Stimulated activated CD8-positive, alpha-beta memory T cell treated with anti-CD3 and anti-CD28 coated beads, Interleukin-7, amount 100 ng/mL, for 1 hour (primary cell): ENCODE data around the gene SLC25A42.
"Not testable (repeated sequence)": the region's sequence is repeated elsewhere in the genome, so short reads cannot be mapped to it uniquely, and the experiment has no call there.

Source experiments
- DNase-seq, 2 donors: peaks; one replicate each; pipeline ENCODE4 v3.0.0-alpha.2; 2020; ENCODE audit warnings: low read depth in 2 of 2

The SLC25A42 gene

GRCh38 chr19:19135713-19136112 is 71.9 kb downstream of the SLC25A42 start:
- not testable (repeated sequence) for DNase-seq

DNA sequence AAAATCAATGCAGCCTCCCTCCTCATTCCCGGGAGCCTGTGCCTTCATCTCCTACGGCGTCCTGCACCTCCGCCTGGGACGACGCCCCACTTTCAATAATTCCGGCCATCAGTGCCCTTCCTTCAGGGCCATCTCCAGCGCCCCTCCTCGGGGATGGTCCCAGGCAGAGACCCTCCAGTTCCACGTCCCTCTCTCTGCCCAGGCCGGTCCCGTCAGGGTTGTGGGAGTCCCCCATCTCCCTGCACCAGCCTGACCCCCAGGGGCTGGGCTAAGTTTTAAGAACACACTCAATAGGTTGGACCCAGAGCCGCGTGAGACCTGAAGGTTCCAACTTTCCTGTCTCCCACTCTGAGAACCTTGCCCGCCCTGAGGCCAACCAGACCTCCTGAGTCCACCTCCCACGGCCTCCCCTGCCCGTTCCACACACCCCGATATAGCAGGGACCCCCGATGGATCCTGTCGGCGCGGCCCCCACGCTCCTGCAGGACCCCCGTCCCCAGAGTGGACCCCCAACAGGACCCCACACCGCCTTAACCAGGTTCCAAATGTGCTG is 73.8 kb downstream of the SLC25A42 start:
- DNase-seq, result no peak

GRCh38 chr19:19138109-19138981 is 74.6 kb downstream of the SLC25A42 start, which contains the start of gene TMEM161A:
Gene TMEM161A, minus strand, starts transcription at chr19:19138478. Its CDS starts 50 bp downstream, at chr19:19138428.
- peak; percentile 87 for DNase-seq

DNA sequence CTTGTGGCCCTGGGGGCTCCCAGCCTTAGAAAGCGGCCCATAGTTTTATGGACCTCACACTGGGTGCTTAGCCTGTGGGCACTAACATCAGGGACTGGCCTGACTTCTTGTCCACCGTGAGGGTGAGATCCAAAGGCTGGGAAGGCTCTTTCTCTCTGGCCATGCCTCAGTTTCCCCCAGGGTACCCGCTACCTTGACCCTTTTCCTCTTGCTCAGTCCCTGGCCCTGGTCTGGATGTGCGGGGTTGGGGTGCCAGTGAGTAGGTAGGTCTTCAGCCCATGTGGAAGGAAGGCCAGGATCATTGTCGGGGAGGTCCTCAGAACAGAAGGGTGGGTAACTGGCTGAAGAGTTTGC is 76.1 kb downstream of the SLC25A42 start:
- no peak for DNase-seq

- no peak for DNase-seq
Measured at GRCh38 chr19:19140476-19140875, 76.7 kb downstream of the SLC25A42 start.

DNA sequence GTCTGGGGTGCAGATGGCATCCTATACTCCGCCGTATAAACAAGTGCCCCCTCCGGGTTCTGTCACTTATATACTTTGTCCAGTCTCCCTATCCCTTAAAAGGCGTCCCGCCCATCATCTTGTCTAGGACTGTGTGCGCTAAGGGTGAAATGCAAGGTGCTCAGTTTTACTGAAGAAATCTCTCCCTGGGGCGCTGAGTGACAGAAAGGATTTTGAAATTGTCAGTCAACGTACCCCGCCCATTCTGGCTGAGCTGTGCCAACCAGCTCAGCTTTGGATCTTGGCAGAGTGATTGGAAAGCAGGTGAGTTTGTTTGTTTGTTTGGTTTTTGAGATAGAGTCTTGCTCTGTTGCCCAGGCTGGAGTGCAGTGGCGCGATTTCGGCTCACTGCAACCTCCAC is 78.6 kb downstream of the SLC25A42 start:
- no peak for DNase-seq

GRCh38 chr19:19145281-19145680 is 81.5 kb downstream of the SLC25A42 start:
- DNase-seq, result no peak

DNA sequence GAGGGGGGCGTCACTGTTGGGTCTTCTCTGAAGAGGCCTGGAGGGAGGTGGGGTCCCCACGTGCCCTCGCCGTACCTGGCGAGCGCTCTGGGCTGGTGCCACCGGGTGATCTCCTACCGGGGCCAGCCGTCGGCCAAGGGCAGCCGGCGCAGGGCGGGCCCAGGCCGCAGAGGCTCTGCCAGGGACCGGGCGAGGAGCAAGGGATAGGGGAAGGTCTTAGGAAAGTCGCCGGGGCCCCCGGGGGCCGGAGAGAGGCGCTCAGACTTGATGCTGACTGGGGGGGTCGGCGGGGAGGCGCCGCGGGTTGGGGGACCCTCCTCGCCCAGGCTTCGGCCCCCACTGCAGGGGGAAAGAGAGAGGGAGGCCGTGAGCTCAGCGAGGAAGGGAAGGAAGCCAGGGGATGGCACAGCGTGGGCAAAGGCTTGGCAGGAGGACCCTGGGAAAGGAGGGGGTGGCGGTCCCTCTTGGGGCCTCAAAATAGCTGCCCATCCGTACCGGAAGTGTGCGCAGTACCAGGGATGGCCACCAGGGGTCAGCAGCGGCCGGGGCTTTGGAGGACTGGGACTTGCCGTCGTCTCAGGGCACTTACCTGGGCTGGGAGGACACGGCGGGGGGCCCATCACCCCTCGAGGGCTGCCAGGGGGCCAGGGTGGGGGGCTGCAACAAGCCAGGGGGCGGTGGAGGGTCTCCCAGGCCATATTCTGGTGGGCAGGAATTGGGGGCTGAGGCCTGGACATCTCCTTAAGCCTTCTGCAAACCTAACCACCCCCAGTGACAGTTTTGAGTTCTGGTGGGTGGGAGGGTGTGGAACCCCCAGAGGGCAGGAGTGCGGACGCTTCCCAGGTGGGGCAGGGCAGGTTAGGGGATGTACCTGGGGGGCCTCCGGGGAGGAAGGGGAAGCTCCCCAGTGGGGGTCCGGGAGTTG is 82.2 kb downstream of the SLC25A42 start:
- DNase-seq, result peak; percentile 73 to 82

- DNase-seq, result no peak
Measured at GRCh38 chr19:19146865-19147264, 83.1 kb downstream of the SLC25A42 start.

GRCh38 chr19:19147344-19147743 is 83.5 kb downstream of the SLC25A42 start:
- no peak for DNase-seq

- DNase-seq, result not testable (repeated sequence)
Measured at GRCh38 chr19:19148504-19148903, 84.7 kb downstream of the SLC25A42 start.

DNA sequence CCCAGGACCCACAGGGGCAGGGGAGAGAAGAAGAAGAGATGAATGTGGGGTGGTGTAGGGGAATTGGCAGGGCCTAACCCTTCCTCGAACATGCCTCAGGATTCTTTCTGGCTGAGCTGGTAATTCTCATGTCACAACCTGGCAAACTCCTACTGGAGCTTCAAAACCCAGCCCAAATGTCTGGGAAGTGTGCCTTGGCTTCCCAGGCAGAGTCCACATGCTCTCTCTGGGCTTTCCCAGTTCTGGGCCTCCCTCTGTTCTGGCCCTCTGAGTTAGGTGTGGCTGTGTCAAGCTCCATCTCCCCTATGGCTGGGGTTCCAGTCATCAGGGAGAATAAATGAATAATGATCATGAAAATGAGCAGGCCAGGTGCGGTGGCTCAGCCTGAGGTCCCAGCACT is 85.6 kb downstream of the SLC25A42 start:
- no peak for DNase-seq

DNA sequence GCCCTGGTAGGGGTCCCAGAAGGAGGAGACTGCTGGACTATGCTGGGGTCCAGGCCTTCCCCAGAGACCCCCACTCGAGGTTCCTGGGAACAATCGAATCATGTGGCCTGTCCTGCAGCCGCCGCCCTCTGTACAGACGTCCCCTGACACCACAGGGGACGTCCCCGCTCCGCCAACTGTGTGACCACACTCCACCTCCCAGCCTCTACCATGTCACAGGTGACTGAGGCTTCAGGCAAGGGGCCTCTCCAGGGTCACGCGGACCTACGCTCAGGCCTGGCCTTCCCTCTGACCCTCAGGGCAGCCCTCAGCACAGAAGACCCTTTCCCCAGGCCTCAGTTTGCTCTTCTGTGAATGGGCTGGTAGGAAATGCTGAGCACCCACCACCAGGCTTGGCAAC is 87.6 kb downstream of the SLC25A42 start:
- no peak for DNase-seq

DNA sequence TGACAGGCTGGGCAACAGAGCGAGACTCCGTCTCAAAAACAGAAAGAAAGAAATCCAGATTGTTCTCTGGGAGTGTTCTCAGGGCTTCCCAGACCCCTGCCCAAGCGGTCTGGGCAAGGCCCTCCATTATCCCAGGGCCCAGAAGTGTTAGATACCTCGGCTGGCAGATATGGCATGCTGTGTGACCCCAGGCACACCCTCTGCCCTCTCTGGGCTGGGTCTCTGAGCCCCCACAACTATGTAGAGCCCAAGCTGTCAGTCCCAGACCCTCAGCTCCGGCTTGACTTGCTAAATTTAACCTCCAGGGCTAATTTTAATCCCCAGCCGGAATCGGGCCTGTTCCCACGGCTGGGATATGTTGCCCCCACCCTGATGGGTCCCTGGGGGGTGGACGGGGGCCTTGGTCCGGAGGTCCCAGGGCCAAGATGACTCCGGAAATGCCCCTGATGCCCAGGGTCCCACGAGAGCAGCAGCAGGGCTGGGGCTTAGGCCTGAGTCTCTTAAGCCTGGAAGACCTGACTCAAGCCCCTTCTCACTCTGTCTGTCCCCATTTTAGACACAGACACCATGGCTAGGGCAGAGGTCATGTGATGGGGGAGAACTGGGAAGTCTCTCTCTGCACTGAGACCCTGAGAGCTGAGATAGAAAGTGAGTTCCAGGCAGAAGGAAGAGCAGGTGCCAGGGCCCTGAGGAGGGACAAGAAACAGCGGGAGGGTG is 89.0 kb downstream of the SLC25A42 start:
- no peak for DNase-seq

DNA sequence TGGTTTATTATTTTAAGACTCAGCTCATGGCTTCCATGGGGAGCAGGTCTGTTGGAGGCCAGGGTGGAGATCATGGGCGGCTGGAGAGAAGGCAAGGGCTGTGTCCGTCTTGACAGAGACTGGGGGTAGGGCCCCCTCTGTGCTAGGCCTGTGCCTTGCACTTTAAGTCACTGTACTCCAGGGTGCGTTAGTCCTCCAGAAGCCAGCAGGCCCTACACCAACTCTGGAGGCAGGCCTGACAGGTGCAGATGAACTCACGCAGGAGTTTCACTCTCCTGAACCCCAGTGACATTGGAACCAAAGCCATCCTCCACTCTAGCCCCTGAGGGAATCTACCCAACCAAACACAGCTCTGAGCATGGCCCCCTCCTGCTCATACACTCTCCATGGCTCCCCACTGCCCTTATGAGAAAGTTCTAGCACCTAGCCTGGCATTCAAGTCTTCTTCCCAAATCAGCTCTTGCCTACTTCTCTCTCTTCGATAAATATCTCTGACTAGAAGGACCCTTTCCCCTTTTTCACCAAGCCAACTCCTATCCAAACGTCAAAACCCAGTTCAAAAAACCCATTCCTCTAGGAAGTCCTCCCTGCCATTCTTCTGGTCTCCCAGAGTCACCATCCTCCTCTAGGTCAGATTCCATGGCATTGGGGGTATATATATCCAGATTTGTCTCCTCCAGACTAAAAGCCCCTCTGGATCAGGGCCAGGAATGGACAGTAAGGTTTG is 91.1 kb downstream of the SLC25A42 start:
- DNase-seq, result no peak

DNA sequence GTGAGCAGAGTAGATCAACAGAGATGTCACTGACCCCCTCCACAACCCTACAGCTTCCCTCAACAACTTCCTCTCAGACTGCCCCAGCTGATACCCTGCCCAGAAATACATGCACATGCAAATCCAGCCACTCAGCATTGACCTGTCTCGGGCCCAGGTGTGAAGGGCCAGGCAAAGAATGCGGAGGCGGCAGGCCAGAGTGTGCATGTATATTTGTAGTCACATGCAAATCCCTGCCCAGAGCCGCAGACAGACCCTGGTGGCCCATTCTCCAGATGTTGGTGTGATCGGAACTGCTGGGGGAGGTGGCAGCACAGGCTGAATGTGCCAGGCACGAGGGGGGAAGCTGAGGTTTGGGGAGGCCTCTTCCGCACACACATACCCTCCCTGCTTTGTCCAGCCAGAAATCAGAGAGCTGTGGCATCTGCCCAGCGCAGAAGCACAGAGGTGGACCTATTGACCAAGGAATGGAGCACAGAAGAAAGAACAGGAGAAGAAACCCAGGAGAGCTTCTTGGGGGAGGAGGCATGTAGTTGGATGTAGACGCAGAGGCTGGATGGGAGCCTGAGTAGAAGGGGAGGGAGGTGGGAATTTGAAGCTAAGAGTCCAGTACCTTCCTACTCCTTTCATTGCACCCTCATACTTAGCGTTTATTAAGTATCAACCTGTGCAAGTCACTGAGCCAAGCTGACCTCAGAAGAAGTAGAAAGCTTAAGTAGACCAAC is 91.9 kb downstream of the SLC25A42 start:
- DNase-seq, result no peak

GRCh38 chr19:19157808-19158207 is 94.0 kb downstream of the SLC25A42 start:
- no peak for DNase-seq

DNA sequence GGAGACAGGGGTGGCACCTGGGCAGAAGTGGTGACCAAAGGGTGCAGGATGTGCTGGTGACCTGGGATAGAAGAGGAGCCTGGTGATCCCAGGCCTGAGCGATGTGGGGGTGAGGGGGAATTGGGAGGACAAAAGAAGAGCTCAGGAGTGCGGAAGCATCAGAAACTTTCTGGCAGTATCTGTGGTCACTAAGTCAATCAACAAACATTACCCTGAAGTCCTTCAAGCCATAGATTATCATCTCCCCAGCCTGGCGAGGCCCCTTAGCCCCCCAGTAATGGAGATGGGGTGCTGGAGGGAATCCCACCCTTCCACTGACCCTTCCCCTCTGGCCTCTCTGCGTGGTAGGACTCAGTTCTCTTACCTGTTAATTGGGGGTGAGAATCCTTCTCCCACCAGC is 95.7 kb downstream of the SLC25A42 start:
- no peak for DNase-seq

GRCh38 chr19:19160461-19161035 is 96.8 kb downstream of the SLC25A42 start:
- no peak for DNase-seq

DNA sequence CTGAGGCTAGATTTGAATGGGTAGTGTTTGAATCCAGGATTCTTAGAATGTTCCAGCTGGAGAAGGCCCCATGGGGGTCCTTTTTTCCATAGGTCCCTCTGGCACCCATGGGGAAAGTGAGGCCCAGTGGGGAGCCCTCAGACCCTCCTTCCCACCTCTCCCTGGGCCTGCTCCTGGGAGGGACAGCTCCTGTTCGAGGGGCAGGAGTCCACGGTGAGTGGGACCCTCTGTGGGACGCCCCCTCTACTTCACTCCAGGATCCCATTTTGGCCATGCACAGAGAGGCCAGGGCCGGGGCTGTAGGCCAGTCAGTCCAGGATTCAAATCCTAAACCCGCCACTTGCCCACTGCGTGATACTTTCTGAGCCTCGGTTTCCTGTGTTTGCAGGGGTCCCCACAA is 98.7 kb downstream of the SLC25A42 start:
- no peak for DNase-seq
